Tibial nerve (tissue), 3 donors: Measurements from ENCODE around the gene USP35.

Experiments used
- CTCF ChIP-seq, 5 experiments: fragments of 200-600 bp in 3 of 5; fragments of 450-650 bp in 2 of 5; sonication (generic) in 3 of 5; IDR thresholded peaks; one replicate each; pipeline ENCODE4 v1.5.1; 2016 to 2019; ENCODE audit warnings: antibody characterized with exemption in 5 of 5, mild to moderate bottlenecking in 3 of 5, moderate library complexity in 2 of 5
- POLR2A ChIP-seq, 2 donors: fragments of 450-650 bp; IDR thresholded peaks; one replicate each; pipeline ENCODE4 v1.6.1; 2017; ENCODE audit warnings: antibody characterized with exemption in 2 of 2, mild to moderate bottlenecking in 2 of 2, moderate library complexity in 2 of 2

GRCh38 chr11:78248191-78248590 is 59.5 kb downstream of the USP35 start:
- TF ChIP-seq CTCF (IDR thresholded peaks at IDR 0.05) = no peak
- TF ChIP-seq POLR2A (IDR thresholded peaks at IDR 0.05) = no peak
